Measurements from ENCODE around the gene ACACA. TPM values are rescaled to one million over a fixed set of nuclear protein-coding genes. Genes with fewer than 3 reads are reported as not detected.
A peak's percentile ranks its signal among the peaks of the same experiment; 100 is the strongest.

The ACACA gene
- total and polyA plus RNA-seq, 2 donors (not counting 3 experiments of a cell fraction or from before 2014, with no cell fraction given): 55.3 to 124 TPM

DNA sequence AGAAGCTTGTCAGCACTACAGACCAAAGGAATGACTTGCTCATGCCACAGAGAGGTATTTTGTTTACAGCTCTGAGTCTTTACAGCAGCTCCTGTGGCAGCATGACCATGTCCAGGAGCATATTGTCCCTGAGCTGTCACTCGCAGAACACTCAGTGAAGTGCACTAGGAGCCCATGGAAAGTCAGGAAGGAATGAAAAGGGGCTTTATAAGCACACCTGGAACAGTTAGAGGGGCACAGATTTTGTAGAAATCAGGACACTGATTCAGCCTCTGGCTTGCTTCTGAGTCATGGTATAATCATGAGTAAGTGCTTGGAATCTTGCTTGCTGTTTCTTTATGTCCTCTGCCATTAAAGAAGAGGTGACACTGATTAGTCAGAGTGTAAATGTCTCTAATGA is 41.0 kb upstream of the ACACA start:
- H3K27ac ChIP-seq (ENCODE audit: insufficient read depth, low read depth, low read length): no peak overlapping the region
- intact Hi-C loops (cut with micrococcal nuclease): no loop called here
- no peak overlapping the region for H3K9ac ChIP-seq (replicated peaks; ENCODE audit: extremely low read depth, insufficient read depth, low read length)
- H3K9me3 ChIP-seq (replicated peaks; ENCODE audit: control insufficient read depth, insufficient read depth, low read length): no peaks in the 10 kb centered on the region
- no TSS peak for BruUV-seq (replicated peaks)
- DNase-seq (ENCODE audit: low read depth, low spot score): peak; percentile 29
- no peak overlapping the region for H3K4me3 ChIP-seq (replicated peaks in 1 of 3; ENCODE audit: insufficient read depth in 1 of 3, low read depth in 1 of 3, low read length in 3 of 3)
- no peaks in the 10 kb centered on the region for H3K9me1 ChIP-seq (replicated peaks; ENCODE audit: control insufficient read depth, extremely low read depth, insufficient read depth, low read length)
- H3K36me3 ChIP-seq (ENCODE audit: control insufficient read depth in 2 of 2, extremely low read depth in 1 of 2, insufficient read depth in 2 of 2, low read length in 2 of 2): peaks cover 5 to 6% of the 10 kb centered on the region in 2 experiments
- dilution Hi-C loops (cut with MboI; ENCODE audit: extremely low pct_ligation_motif_present, low sequenced_read_pairs): no loop called here
- FAIRE-seq: no peak
- no peaks in the 10 kb centered on the region for H3K79me2 ChIP-seq (ENCODE audit: control insufficient read depth, insufficient read depth, low read length)
- H3K4me2 ChIP-seq (ENCODE audit: insufficient read depth, low read length): no peak overlapping the region
- TF ChIP-seq GATA2 (IDR thresholded peaks at IDR 0.05; ENCODE audit: insufficient read depth, insufficient read length, low read depth, low read length) (no peak), JUN (IDR thresholded peaks at IDR 0.05; ENCODE audit: borderline replicate concordance, insufficient read depth, insufficient read length, low read depth) (no peak), MYC (IDR thresholded peaks at IDR 0.05; ENCODE audit: low read depth, low read length) (no peak), FOS (IDR thresholded peaks at IDR 0.05; ENCODE audit: borderline replicate concordance, insufficient read depth, low read length) (peak; percentile 76), EZH2 (IDR thresholded peaks at IDR 0.05; ENCODE audit: borderline replicate concordance, low read depth, low read length, severe bottlenecking) (no peak)
- TF ChIP-seq, protein P1, sequence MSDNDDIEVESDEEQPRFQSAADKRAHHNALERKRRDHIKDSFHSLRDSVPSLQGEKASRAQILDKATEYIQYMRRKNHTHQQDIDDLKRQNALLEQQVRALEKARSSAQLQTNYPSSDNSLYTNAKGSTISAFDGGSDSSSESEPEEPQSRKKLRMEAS (IDR thresholded peaks at IDR 0.05; ENCODE audit: insufficient read depth, insufficient read length): no peak
- ChIA-PET POLR2A (no interaction called here), CTCF (interaction anchor here (1.0 to 1.9 kb wide), 4 partner anchors 9 to 74 kb away, joined by 3 to 9 read pairs (median 3); no protein-coding TSS in a partner anchor)
- H4K20me1 ChIP-seq (replicated peaks; ENCODE audit: control insufficient read depth, extremely low read depth, insufficient read depth, low read length): no peaks in the 10 kb centered on the region
- H3K4me1 ChIP-seq (ENCODE audit: control insufficient read depth, extremely low read depth, insufficient read depth, low read length): peaks cover 7% of the 10 kb centered on the region
- H3K27me3 ChIP-seq (ENCODE audit: control insufficient read depth in 2 of 2, insufficient read depth in 2 of 2, low read length in 2 of 2): no peaks in the 10 kb centered on the region
- no peak overlapping the region for H2AFZ ChIP-seq (ENCODE audit: low read depth, low read length)

DNA sequence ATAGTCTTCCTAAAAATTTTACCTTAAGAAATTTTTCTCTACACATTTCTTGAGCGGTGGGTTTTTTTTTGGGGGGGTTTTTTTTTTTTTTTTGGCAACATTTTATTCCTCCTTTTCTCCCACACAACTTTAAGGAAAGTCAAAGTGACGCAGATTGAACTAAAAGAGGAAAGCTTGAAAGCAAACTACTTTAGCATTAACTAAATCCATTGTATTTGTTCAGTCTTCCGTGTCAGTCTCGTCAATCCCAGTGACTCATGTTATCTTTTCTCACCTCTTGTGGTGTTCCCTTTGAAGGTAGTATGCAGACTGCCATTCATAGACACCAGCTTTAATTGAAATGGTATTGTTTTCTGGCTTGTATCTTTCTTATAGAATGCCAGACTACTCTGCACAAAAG is 39.4 kb upstream of the ACACA start:
- BruUV-seq (replicated peaks): no TSS peak
- H3K9ac ChIP-seq (replicated peaks; ENCODE audit: extremely low read depth, insufficient read depth, low read length): no peak overlapping the region
- no peak overlapping the region for H3K4me2 ChIP-seq (ENCODE audit: insufficient read depth, low read length)
- no peak overlapping the region for H2AFZ ChIP-seq (ENCODE audit: low read depth, low read length)
- no peak for FAIRE-seq
- ChIA-PET POLR2A (no interaction called here), CTCF (interaction anchor here (0.6 kb wide), 1 partner anchor 12 kb away, joined by 3 read pairs; no protein-coding TSS in a partner anchor)
- TF ChIP-seq JUN (IDR thresholded peaks at IDR 0.05; ENCODE audit: borderline replicate concordance, insufficient read depth, insufficient read length, low read depth) (no peak), MYC (IDR thresholded peaks at IDR 0.05; ENCODE audit: low read depth, low read length) (no peak), FOS (IDR thresholded peaks at IDR 0.05; ENCODE audit: borderline replicate concordance, insufficient read depth, low read length) (no peak), GATA2 (IDR thresholded peaks at IDR 0.05; ENCODE audit: insufficient read depth, insufficient read length, low read depth, low read length) (no peak), POLR2A (IDR thresholded peaks at IDR 0.05; ENCODE audit: low read depth, low read length) (no peak), EZH2 (IDR thresholded peaks at IDR 0.05; ENCODE audit: borderline replicate concordance, low read depth, low read length, severe bottlenecking) (no peak), POLR2AphosphoS5 (IDR thresholded peaks at IDR 0.05; ENCODE audit: insufficient read depth, low read depth, low read length) (no peak)
- TF ChIP-seq, protein P1 (IDR thresholded peaks at IDR 0.05; ENCODE audit: insufficient read depth, insufficient read length): no peak
- TF ChIP-seq, protein P2, sequence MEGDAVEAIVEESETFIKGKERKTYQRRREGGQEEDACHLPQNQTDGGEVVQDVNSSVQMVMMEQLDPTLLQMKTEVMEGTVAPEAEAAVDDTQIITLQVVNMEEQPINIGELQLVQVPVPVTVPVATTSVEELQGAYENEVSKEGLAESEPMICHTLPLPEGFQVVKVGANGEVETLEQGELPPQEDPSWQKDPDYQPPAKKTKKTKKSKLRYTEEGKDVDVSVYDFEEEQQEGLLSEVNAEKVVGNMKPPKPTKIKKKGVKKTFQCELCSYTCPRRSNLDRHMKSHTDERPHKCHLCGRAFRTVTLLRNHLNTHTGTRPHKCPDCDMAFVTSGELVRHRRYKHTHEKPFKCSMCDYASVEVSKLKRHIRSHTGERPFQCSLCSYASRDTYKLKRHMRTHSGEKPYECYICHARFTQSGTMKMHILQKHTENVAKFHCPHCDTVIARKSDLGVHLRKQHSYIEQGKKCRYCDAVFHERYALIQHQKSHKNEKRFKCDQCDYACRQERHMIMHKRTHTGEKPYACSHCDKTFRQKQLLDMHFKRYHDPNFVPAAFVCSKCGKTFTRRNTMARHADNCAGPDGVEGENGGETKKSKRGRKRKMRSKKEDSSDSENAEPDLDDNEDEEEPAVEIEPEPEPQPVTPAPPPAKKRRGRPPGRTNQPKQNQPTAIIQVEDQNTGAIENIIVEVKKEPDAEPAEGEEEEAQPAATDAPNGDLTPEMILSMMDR (IDR thresholded peaks at IDR 0.05; ENCODE audit: extremely low read depth in 1 of 2, insufficient read depth in 1 of 2, low read depth in 1 of 2, low read length in 2 of 2): no peak
- no peak overlapping the region for H3K27ac ChIP-seq (ENCODE audit: insufficient read depth, low read depth, low read length)
- H4K20me1 ChIP-seq (replicated peaks; ENCODE audit: control insufficient read depth, extremely low read depth, insufficient read depth, low read length): no peaks in the 10 kb centered on the region
- H3K79me2 ChIP-seq (ENCODE audit: control insufficient read depth, insufficient read depth, low read length): no peaks in the 10 kb centered on the region
- intact Hi-C loops (cut with micrococcal nuclease): no loop called here
- H3K9me3 ChIP-seq (replicated peaks; ENCODE audit: control insufficient read depth, insufficient read depth, low read length): no peaks in the 10 kb centered on the region
- peaks cover 7 to 12% of the 10 kb centered on the region in 2 experiments for H3K36me3 ChIP-seq (ENCODE audit: control insufficient read depth in 2 of 2, extremely low read depth in 1 of 2, insufficient read depth in 2 of 2, low read length in 2 of 2)
- H3K9me1 ChIP-seq (replicated peaks; ENCODE audit: control insufficient read depth, extremely low read depth, insufficient read depth, low read length): no peaks in the 10 kb centered on the region
- DNase-seq (ENCODE audit: low read depth, low spot score): no peak
- H3K4me3 ChIP-seq (replicated peaks in 1 of 3; ENCODE audit: insufficient read depth in 1 of 3, low read depth in 1 of 3, low read length in 3 of 3): no peak overlapping the region
- H3K4me1 ChIP-seq (ENCODE audit: control insufficient read depth, extremely low read depth, insufficient read depth, low read length): peaks cover 9% of the 10 kb centered on the region
- dilution Hi-C loops (cut with MboI; ENCODE audit: extremely low pct_ligation_motif_present, low sequenced_read_pairs): no loop called here
- H3K27me3 ChIP-seq (ENCODE audit: control insufficient read depth in 2 of 2, insufficient read depth in 2 of 2, low read length in 2 of 2): no peaks in the 10 kb centered on the region

Data from endothelial cell of umbilical vein (primary cell).